ENCODE data around the gene ZBTB9. TPM values are rescaled to one million over a fixed set of nuclear protein-coding genes. Genes with fewer than 3 reads are reported as not detected.

Gene ZBTB9
- total RNA-seq: 10 to 100 TPM in 1 of 4 donors, 1 to 10 TPM in 1, under 1 TPM in 2; under 0.01 to 12.0 (median 4.7) TPM

GRCh38 chr6:33454009-33454946 lies at the start of gene ZBTB9:
ZBTB9 (plus strand) TSS chr6:33454576; CDS start chr6:33455101, 525 bp downstream.
- Histone ChIP-seq H3K36me3 (no peaks in the 10 kb centered on the region), H3K9me3 (no peaks in the 10 kb centered on the region), H3K4me3 (peak within 1 kb of the TSS; percentile 65 to 75), H3K27me3 (no peaks in the 10 kb centered on the region), H3K4me1 (peaks cover 0 to 6% of the 10 kb centered on the region in 2 donors), H3K27ac (peak within 1 kb of the TSS; percentile 48 to 76)
- peak; percentile 61 to 85 for TF ChIP-seq POLR2A (IDR thresholded peaks at IDR 0.05)
- TF ChIP-seq CTCF (IDR thresholded peaks at IDR 0.05): peak in 1 of 4 experiments; percentile 31
- intact Hi-C loops (cut with DNase I; ENCODE audit: low total_unique reads): no loop called here
- DNase-seq: peak; percentile 96

GRCh38 chr6:33404884-33405283 lies 49.5 kb upstream of the ZBTB9 start:
- DNase-seq: no peak
- no peaks in the 10 kb centered on the region for H3K4me1 ChIP-seq
- no peak for TF ChIP-seq POLR2A (IDR thresholded peaks at IDR 0.05)
- no peak for TF ChIP-seq CTCF (IDR thresholded peaks at IDR 0.05)

GRCh38 chr6:33405386-33405940 lies 48.9 kb upstream of the ZBTB9 start:
- no peak for TF ChIP-seq CTCF (IDR thresholded peaks at IDR 0.05)
- no peak for TF ChIP-seq POLR2A (IDR thresholded peaks at IDR 0.05)
- Histone ChIP-seq H3K4me3 (no peak overlapping the region), H3K36me3 (no peaks in the 10 kb centered on the region), H3K9me3 (no peaks in the 10 kb centered on the region), H3K27ac (no peak overlapping the region), H3K27me3 (no peaks in the 10 kb centered on the region), H3K4me1 (no peaks in the 10 kb centered on the region)
- intact Hi-C loops (cut with DNase I; ENCODE audit: low total_unique reads): no loop called here
- no peak for DNase-seq

More at GRCh38 chr6:33404884-33405283, 49.5 kb upstream of the ZBTB9 start:
- H3K9me3 ChIP-seq: no peaks in the 10 kb centered on the region
- H3K27me3 ChIP-seq: no peaks in the 10 kb centered on the region
- H3K36me3 ChIP-seq: no peaks in the 10 kb centered on the region
- intact Hi-C loops (cut with DNase I; ENCODE audit: low total_unique reads): no loop called here
- no peak overlapping the region for H3K27ac ChIP-seq
- H3K4me3 ChIP-seq: no peak overlapping the region

GRCh38 chr6:33406126-33406525 lies 48.2 kb upstream of the ZBTB9 start:
- Histone ChIP-seq H3K4me1 (no peaks in the 10 kb centered on the region), H3K36me3 (no peaks in the 10 kb centered on the region), H3K27me3 (no peaks in the 10 kb centered on the region), H3K4me3 (no peak overlapping the region), H3K9me3 (no peaks in the 10 kb centered on the region), H3K27ac (no peak overlapping the region)
- TF ChIP-seq POLR2A (IDR thresholded peaks at IDR 0.05): no peak
- no peak for DNase-seq
- intact Hi-C loops (cut with DNase I; ENCODE audit: low total_unique reads): no loop called here

GRCh38 chr6:33407132-33407718 lies 47.2 kb upstream of the ZBTB9 start:
- no peaks in the 10 kb centered on the region for H3K9me3 ChIP-seq
- H3K27me3 ChIP-seq: no peaks in the 10 kb centered on the region
- H3K36me3 ChIP-seq: no peaks in the 10 kb centered on the region
- no peak overlapping the region for H3K4me3 ChIP-seq
- intact Hi-C loops (cut with DNase I; ENCODE audit: low total_unique reads): no loop called here
- H3K27ac ChIP-seq: no peak overlapping the region
- TF ChIP-seq POLR2A (IDR thresholded peaks at IDR 0.05): no peak
- peak in 1 of 4 experiments; percentile 26 for TF ChIP-seq CTCF (IDR thresholded peaks at IDR 0.05)
- DNase-seq: no peak
- H3K4me1 ChIP-seq: no peaks in the 10 kb centered on the region

Measured in uterus (tissue), 4 donors.